Activated CD8-positive, alpha-beta memory T cell treated with anti-CD3 and anti-CD28 coated beads for 36 hours (primary cell): Measurements from ENCODE around the gene CEBPA. TPM values are rescaled to one million over a fixed set of nuclear protein-coding genes. Genes with fewer than 3 reads are reported as not detected.

ENCODE experiments used
- CTCF ChIA-PET: fragments of 350-600 bp; sonication (Branson Sonifier 250); formaldehyde crosslinking; loops from one replicate; lab custom pipeline; 2021; ENCODE audit warnings: antibody characterized with exemption; lab: Charles Lee
- POLR2A ChIA-PET: fragments of 350-600 bp; sonication (Branson Sonifier 250); formaldehyde crosslinking; loops from one replicate; lab custom pipeline; 2021; ENCODE audit warnings: antibody characterized with exemption; lab: Charles Lee
- total RNA-seq, 2 experiments: library from RNA; stranded (reverse); gene quantifications; one replicate each; pipeline ENCODE4 v1.2.3, GENCODE V29; 2021

CEBPA gene
- total RNA-seq, 2 experiments from 2014 or later: 0.61 to 0.80 TPM

DNA sequence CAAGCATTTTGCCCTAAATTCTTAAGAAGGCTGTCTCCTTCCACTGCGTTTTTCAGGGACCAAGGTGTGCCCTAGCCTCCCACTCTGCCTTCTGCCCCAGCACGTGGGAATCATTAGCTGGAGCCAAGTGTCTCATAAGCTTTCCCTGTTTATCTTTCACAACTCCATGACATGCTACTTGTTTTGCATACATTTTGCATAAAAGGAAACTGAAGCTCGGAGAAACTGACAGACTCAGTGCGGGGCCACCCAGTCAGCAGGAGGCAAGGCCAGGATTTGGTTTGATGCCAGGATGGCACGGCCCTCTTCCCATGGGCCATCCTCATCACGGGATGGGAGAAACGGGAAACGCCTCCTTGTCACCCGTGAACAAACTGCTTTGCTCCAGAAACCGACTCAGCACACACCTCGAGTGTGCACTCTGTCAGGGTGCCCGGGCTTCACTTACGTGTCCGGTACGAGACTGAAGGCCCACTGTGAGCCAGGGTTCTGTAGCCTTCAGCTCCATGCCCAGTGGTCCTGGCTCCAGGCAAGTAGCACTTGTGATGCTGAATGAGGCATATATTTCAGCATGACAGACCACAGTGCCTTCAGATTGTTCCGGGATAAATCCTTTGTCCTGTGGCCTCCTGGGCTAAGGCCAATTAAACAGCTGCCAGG is 9.6 kb downstream of the CEBPA start:
- ChIA-PET POLR2A (no interaction called here), CTCF (no interaction called here)

DNA sequence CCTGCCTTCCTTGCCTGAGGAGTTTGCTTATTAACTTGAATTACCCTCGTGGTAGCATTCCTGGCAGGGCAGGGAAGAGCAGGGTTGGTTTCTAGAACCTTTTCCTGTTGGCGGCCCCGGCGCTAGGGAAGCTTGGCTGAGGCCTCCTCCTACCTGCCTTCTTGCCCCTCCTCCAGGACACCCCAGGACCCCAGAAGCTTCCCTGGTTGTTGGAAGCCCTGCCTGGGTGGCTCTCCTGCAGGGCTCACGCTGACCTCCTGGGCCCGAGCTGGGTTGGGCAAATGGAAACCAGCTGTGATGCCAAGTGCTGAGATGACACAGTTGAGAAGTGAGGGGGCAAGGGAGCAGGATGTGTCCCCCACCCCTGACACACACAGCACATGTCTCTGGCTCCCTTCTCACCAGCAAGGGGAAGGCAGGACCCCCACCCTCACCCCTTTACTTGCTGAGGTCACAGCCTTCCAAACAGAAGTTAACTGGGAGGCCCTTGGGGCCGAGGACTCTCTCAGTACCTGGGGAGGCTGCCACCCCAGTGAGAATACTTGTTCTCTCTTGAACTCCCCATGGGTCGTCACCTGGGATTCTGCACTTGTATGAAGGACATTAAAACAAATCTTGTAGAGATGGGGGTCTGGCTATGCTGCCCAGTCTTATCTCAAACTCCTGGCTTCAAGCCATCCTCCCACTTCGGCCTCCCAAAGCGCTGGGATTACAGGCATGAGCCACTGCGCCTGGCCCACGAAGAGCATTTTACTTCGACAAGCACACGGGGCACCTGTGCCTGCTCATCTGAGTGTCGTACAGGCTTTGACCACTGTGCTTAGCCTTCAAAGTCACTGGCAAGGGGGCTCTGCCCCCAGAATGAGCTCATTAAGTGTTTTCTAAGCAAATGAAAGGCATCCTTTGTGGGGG is 10.5 kb downstream of the CEBPA start:
- ChIA-PET POLR2A (no interaction called here), CTCF (no interaction called here)

DNA sequence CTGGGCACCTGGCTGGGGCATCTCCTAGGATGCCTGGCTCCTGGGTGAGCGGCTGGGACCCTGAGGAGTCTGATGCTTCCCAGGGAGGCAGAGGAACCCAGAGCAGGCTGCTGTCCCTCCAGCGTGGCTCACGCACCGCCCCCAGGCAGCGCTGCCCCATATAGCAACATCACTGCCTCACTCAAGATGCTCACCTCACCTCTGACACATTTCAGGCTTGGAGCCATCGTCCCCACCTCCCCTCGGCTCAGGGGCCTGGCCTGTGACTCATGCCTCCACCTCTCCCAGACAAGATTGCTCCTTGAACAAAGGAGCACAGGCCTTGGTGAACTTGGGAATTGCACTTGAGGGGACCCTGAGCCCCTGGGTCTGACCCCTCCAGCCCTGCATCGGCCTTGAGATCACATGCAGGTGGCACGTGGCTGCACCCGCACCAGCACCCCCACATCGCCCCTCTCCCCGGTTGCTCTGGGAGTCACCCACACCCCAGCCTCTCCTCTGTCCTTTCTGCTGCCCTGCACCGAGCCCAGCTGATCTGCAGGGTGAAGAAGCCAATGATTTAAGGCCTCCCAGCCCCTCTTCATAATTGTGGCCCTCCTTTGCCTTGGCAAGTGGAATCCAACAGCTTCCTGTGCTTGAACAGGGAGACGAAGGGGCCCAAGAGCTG is 11.2 kb downstream of the CEBPA start:
- POLR2A ChIA-PET: no interaction called here
- CTCF ChIA-PET: no interaction called here

DNA sequence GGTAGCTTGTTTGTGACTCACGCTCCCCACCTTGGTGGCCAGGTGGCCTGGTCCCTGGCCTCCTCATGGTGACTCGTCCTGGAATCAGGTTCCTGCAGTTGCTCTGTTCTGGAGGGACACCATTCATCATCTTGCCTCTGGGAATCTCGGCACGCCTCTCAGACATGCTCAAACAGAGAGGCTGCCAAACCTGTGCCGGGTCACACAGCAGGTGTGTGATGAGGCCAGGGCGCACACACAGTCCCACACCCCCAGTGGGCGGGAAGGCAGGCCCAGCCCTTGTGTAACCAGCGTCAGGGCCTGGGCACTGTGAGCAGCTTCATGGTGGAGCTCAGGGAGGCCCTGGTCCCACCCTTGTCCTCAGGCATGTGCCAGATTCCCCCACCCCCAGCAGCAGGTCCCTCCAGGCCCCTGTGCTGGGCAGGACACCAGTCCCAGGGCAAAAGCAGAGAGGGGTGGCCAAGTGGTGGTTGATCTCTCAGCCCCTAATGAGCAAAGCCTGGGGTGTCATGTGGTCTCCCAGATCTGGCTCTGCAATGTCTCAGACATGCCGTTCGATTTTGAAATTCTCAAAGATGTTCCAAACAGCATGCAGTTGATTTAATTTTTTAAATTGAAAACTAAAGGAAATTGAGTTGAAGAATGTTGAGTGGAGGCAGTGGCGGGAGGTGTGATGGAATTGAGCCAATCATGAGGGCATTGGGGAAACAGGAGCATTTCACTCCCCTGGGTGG is 12.1 kb downstream of the CEBPA start:
- ChIA-PET POLR2A (no interaction called here), CTCF (no interaction called here)

DNA sequence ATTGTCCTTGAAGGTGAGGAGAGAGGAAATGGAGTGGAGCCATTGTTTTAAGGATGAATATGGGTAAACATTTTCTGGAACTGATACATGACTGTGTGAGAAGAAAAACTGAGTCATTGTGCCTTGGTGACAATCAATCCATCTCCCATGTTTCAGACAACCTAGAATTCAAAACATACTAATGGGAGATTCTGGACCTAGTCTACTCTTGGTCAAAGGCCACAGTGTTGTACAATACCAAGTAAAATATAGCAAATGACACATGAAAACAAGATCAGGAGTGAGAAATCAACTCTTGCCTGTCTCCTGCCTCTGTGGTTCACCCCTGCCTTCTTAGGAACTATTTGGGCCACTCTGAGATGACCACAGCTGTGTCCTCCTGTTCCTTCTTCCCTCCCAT is 13.1 kb downstream of the CEBPA start:
- CTCF ChIA-PET: no interaction called here
- POLR2A ChIA-PET: no interaction called here

DNA sequence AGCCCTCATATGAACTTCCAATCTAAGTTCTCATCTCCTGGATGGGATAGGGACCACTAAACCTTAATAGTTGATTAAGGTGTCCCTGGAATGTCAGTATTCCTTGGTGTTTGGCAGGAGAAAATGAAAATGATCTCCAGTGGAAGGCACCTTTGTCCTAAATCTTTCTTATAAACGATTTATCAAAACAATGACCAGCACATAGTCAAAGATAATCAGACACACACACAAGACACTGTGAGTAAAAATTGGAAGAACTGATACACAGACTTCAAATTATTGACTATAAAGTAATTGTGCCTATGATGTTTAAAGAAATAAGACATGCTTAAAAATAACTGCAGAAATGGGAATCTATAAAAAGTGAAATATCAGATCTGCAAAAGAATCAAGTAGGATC is 13.7 kb downstream of the CEBPA start:
- POLR2A ChIA-PET: no interaction called here
- CTCF ChIA-PET: no interaction called here

DNA sequence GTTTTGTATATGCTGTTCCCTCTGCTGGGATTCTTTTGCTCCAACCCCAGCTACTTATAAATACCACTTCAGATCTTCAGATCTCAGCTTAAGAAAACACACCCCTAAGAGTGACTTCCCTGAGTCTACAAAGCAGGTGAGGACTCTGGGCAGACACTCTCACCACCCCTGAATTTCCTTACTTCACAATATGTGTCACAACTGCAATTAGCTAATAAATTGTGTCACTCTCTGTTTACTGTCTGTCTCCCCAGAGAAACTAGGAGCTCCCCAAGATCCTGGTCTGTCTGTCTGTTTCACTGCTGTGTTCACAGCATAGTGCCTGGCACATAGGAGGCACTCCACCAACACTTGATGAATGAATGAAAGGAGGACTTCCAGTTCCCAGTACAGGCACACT is 14.4 kb downstream of the CEBPA start:
- POLR2A ChIA-PET: no interaction called here
- CTCF ChIA-PET: interaction anchor here (0.8 kb wide), 1 partner anchor 111 kb away, joined by 3 read pairs; no protein-coding TSS in a partner anchor

DNA sequence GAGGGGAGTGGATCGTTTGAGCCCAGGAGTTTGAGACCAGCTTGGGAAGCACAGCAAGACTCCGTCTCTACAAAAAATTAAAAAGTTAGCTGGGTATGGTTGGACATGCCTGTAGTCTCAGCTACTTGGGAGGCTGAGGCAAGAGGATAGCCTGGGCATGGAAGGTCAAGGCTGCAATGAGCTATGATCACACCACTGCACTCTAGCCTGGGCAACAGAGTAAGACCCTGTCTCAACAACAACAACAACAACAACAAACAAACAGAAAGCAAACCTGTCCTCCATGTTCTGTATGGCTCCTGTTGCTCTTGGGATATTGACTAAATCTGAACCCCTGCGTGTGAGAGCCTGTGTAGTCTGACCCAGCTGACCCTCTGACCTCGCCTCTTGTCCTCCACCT is 14.9 kb downstream of the CEBPA start:
- CTCF ChIA-PET: interaction anchor here (0.8 kb wide), 1 partner anchor 110 kb away, joined by 3 read pairs; no protein-coding TSS in a partner anchor
- POLR2A ChIA-PET: no interaction called here

DNA sequence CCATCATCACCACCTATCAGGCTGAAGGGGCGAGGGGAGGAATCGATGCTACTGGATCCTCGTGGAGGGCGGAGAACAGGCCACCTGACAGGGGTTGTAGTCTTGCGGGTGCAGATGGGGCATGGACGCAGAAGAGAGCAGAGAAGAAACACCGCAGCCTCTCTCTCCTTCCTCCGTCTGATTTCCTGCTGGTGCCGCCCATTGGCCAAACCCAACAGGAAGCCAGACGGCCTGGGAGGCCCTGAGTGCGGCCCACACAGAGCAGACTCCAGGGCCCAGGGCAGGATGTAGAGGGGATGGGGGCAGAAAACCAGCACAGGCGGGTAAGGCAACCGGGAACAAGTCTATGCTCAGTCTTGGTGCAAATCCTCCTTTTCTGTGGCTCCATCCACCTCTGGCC is 15.4 kb downstream of the CEBPA start:
- ChIA-PET POLR2A (no interaction called here), CTCF (no interaction called here)

DNA sequence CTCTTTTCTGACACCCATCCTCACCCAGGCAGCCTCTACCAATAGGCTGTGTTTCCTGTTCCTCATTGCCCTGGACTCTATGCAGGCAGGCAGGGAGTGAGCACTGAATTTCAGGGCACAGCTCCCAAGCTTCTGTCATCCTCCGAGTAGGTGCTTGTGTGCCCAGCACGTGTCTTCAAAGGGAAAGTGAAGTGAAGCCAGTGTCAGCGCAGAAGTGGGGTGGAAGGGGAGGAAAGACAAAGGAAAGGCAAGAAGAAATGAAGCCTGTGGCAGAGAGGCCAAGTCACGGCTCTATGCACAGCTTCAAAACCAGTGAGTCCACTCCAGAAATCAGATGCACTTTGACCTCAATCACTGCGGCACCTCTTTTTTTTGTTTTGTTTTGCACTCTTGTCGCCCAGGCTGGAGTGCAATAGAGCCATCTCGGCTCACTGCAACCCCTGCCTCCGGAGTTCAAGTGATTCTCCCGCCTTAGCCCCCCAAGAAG is 16.9 kb downstream of the CEBPA start:
- ChIA-PET POLR2A (no interaction called here), CTCF (no interaction called here)

DNA sequence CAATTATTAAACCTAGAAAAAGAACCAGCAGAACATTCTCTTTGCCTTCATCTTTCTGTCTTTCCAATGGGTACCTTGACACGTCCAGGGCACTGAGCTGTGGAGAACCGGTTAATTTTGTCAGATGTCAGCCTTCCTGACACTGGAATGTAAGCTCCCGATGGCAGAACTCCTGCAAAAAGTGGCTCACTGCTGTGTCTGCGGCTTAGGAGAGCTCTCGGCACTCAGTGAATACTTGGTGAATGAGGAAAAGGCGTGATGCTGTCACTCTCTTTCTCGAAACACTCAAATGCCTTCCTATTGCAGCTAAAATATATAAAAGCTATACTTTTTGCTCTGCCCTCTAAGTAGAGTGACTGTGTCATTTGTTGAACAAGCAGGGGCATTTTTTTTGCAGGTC is 17.6 kb downstream of the CEBPA start:
- ChIA-PET POLR2A (no interaction called here), CTCF (interaction anchor here (1.2 kb wide), 1 partner anchor 18 kb away, joined by 4 read pairs; the partner anchor contains the start of gene CEBPA)

DNA sequence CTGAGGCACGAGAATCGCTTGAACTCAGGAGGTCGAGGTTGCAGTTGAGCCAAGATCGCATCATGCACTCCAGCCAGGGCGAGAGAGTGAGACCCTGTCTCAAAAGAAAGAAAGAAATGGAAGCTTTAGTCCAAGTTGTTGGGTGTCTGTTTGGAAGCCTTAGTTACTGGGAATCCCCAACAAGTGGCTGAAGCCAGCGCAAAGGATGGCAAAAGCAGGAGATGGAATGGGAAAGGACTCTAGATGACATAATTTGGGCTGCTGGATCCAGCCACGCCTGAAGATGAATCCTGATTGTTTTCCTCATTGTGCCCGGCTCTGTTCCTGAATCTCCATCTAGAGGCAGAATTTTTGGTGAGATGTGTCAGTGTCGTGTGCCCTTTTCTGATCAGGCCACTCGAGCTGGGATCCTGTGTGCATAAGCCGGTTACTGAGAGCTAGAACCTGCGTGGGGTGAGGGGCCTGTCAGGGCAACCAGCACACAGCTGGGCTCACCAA is 18.1 kb downstream of the CEBPA start:
- POLR2A ChIA-PET: no interaction called here
- CTCF ChIA-PET: interaction anchor here (1.2 kb wide), 1 partner anchor 19 kb away, joined by 4 read pairs; the partner anchor contains the start of gene CEBPA

DNA sequence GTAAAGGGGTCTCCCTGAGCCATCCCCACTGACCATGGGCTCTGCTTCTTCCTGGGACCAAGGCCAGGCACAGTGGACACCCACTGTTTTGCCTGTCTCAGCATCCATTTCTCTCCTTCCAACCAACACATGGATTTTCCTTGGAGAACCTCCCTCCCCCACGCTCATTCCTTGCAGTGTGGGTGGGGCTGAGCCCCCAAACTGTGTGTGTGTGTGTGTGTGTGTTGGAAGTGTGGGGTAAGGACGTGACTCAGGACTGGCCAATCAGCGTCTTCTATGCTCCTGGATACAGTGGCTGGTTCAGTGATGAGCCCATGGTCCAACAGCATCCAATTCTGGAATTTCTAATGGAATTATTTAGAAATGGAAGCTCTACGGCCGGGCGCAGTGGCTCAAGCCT is 18.7 kb downstream of the CEBPA start:
- ChIA-PET POLR2A (no interaction called here), CTCF (interaction anchor here (1.2 kb wide), 1 partner anchor 19 kb away, joined by 4 read pairs; the partner anchor contains the start of gene CEBPA)

DNA sequence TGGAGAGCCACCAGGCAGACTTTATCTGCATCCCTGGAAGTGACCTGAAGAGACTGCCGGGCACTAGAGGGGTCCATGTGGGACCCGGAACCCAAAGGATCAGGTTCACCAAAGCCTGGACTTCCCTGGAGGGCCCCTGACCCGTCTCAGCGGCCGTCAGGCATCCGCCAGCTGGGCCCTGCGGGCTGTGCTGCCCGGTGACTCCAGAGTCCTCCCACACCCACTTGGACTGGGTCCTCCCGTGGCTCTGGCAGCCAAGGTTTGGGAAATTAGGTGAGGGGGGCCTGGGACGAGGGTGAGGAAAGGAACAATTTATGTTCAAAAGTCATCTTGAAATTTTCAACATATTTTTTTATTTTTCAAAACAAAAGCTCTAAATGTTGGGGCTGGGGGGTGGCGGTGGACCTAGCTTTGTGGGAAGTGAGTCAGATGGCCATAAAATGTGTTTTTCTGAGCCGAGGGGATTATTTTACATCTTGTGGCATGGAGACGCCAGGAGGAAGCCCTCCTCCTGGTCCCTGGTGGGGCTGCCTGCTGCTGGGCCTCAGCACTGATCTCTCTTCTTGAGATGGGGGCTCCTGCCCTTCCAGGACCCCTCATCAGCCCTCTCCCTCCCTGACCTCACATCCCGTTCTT is 20.2 kb downstream of the CEBPA start:
- ChIA-PET POLR2A (no interaction called here), CTCF (interaction anchor here (0.9 kb wide), 1 partner anchor 20 kb away, joined by 4 read pairs; the partner anchor contains the start of gene CEBPA)

DNA sequence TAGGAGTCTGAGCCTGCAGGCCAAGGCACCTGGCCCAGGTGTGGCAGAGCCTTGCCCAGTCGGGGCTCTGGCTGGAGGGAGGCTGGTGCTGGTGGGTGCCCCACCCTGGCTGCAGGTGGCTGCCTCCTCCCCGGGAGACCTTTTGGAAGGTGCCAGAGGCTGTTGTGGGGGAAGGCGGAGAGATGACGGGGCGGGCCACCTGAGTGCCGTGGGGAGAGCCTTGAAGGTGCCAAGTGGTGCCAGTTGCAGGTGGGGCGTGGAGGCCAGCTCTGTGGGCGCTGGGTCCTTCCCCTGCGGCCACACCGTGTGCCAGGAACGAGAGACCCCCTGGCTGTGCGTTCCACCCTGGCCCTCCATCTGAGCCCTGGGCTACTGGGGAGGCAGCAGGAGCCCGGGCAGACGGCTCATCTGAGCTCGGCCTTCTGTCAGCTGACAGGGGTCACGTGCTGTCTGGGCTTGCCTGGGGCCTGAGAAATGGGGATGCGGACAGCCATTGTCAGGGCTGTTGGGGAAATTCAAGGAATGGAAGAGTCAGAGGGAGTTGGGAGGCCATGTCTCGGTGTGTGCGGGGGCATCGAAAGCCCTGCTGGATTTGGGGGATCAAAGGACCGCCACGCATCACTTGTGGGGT is 20.9 kb downstream of the CEBPA start:
- CTCF ChIA-PET: interaction anchor here (1.0 to 1.5 kb wide), 2 partner anchors 40 to 46 kb away, joined by 3 to 6 read pairs; no protein-coding TSS in a partner anchor
- POLR2A ChIA-PET: no interaction called here

DNA sequence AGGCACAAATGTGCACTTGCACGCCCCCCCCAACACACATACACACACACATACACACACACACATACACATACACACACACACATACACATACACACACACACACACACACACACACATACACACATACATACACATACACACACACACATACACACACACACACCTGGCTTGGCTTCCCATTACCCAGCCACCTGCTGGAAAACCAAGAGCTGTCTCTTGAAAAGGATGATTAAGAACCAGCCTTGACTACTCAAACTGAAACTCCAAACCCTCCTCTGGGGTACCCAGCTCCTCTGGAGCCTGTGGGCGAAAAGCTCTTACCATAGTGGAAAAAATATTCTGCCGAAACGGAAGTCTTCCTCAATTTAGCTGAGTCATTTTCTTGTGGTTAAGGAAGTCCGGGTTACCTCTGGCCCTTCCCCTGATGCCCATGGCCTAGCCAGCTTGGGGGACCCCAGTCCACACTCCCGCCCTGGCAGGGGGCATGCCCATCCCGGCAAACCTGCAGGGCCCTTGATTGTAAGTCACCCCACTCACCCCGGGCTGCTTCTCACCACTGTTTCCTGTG is 21.9 kb downstream of the CEBPA start:
- ChIA-PET POLR2A (no interaction called here), CTCF (interaction anchor here (1.0 to 1.5 kb wide), 2 partner anchors 39 to 45 kb away, joined by 3 to 6 read pairs; no protein-coding TSS in a partner anchor)
